Pulmonary artery endothelial cell (primary cell): Measurements from ENCODE around the gene TRMT112. TPM values are rescaled to one million over a fixed set of nuclear protein-coding genes. Genes with fewer than 3 reads are reported as not detected.

Source experiments
- DNase-seq: peaks from one replicate; pipeline ENCODE4 v3.0.0-alpha.2; 2011; ENCODE audit warnings: low read depth, low spot score
- total RNA-seq: library from RNA; depleted of rRNA; stranded (reverse); fragments of >200 nt; gene quantifications from 2 replicates; pipeline ENCODE4 v1.2.3, GENCODE V29; 2014

The TRMT112 gene
- total RNA-seq, 1 donor from 2014 or later = 239 TPM

DNA sequence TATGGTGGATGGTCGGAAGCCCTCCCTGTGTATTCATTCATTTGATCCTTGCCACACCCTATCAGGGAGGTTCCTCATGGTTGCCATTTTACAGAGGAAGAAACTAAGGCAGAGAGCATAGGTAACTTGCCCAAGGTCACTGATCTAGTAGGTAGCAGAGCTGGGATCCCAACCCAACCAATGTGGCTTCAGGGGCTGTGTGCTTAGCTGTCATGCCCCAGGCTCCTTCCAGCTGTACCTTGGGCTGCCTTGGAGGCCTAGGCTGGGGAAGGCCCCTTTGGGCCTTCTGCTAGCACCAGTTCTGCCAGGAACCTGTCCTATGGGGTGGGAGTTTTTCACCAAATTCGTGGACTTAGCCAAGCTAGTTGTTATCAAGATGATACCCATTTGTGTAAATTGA lies 41.5 kb downstream of the TRMT112 start:
- no peak for DNase-seq

DNA sequence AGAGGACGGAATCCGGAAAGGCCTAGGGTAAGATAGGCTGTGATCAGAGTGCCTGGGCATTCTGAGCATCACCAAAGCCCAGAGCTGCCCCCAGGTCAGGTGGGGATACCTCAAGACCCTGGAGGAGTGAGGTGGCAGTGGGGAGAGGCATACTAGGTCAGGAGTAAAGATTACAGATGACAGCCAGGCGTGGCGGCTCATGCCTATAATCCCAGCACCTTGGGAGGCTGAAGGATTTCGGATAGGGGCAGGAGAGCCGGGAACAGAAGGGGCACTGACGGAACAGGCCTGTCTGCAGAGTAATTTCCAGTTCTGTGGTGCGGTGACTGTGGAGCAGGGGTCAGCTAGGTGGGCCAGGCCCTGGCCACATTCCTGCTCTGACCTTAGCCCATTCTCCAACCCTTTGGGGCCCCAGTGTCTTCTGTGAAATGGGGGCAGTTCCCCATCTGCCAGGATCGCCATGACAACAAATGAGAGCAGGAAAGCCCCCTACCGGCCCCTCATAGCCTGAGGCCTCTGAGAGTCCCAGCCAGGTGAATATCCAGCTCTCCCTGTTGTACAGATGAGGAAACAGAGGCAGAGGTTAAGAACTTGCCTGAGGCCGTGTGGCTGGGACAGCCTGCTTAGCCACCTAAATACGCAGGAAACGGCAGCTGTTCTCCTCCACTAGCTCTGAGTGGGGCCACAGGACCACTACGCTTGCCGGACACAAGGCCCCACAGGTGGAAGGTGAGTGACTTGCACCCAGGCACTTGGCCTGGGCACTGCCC lies 42.1 kb downstream of the TRMT112 start:
- no peak for DNase-seq

DNA sequence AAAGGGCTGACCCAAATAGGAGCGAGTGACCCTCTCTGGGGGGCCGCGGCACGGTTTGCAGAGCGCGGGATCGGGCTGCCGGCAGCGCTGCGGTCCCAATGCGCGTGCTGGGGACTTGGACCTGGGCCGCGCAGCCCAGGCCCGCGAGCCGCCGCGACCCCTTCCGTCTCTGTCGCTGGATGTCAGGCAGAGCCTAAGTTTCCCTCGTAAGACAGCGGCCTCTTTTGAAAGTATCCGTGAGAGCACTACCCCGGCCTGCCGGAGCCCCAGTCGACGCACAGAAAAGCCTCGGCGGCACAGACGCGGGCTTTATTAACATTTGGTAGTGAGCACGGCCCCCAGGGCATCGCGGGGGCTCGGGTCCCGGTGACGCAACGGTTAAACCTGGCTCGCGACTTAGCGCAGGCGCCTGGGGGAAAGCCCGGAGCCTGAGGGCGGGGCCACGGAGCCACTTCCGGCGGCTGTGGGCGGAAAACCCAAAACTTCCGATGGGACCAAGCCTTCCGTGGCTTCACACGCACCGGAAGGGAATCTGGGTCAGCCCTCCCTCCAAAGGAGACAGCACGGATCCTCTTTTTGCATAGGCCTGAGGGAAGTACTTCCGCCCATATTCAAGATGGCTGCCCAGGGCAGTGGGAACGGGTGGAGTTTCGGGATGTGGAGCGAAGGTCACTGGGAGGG lies 47.7 kb downstream of the TRMT112 start:
- peak; percentile 99 for DNase-seq

DNA sequence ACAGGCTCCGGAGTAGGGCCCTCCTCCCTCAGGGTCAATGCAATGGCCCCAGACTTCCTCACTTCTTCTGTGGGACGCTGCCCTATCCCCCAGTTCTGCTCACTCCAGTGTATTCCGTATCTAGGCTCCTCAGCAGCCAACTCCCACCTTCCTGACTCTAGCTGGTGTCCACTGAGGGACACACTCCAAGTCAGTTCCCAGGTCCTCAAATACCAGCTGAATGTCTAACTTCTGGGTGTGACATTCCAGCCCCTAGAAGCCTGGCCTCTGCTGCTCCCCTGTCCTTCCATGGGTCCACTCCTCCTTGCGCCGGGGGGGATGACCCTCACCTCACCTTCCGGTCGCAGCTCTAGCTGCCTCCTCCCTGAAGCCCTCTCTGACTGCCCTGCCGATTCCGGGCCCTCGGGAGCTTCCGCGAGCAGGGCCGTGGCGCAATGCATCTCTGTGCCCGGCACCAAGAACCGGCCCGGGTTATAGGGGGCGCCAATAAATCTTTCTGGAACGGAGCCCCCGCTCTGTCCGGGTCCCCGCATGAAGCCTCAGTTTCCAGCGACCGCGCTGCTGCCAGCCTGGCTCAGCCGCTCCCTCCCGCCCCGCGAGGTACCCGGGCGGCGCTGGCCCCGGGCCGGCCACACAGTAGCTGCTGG lies 48.3 kb downstream of the TRMT112 start:
- DNase-seq = no peak

DNA sequence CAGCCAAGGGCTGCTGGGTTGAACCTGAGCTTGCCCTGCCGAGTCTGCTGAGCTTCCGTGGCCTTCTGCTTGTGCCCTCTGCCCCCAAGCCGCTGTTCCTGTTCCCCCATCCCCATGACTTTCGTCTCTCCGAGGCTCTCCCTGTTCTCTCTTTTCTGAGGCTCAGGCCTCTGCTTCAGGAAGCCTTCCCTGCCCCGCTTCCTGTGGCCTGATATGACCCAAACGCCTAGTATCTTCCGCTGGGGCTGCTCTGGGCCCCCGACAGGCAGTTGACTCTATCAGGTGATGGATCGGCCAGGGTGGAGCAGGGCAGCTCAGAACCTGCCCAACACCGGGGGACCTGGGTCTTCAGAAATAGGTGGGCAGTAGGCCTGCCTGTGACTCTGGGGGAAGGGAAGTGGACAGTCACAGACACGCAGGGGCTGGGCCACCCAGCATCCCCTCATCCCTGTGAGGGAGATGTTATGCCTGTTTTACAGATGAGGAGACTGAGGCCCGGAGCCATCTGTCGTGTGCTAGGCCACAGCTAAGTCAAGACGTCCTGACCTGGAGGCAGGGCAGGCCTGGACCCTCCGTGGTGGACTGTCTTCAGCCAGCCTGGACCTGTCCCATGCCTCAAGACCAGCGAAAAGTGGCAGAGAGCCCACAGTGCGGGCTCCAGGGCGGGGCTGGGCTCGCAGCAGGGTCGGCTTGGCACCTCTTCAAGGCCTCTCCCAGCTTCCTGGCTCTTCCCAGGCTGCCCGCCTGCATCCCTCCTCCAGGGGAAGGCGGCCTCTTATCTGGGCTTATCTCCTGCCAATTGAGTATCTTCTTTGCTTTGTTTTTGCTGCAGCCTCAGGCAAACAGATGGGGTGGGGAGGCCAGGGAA lies 49.1 kb downstream of the TRMT112 start:
- peak; percentile 48 for DNase-seq

DNA sequence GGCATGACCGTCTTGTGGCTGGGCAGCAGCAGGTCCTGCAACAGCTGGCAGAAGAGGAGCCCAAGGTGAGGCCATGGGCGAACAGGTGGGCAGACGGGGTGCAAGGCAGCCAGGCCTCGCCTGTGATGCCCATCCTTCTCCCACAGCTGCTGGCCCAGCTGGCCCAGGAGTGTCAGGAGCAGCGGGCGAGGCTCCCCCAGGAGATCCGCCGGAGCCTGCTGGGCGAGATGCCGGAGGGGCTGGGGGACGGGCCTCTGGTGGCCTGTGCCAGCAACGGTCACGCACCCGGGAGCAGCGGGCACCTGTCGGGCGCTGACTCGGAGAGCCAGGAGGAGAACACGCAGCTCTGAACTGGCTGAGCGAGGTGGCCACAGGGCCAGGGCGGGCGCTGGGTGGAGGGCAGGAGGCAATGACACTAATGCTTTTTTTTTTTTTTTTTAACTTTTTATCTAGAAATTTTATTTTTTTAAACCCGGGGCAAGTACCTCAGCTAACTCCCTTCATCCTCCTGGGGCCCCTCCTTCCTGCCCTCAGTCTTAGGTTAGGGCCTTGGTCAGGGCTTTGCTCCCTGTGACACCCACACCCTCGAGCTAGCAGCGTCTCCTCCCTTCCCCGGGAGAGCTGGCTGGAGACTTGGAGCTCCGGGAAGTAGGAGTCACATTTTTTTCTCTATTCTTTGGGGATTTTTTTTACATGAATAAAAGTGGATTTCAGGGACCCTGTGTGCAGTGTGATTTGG lies 50.0 kb downstream of the TRMT112 start:
- DNase-seq = no peak

Other genes starting within 250 kb of the TRMT112 start
- gene MACROD1, start 151.4 kb downstream of the TRMT112 start, total RNA-seq = 14.6 and 37.7 TPM in 2 replicates
- gene STIP1, start 131.4 kb downstream of the TRMT112 start, total RNA-seq = 187 and 331 TPM in 2 replicates
- 75.9 and 109 TPM in 2 replicates for gene FERMT3, start 110.8 kb downstream of the TRMT112 start, total RNA-seq
- 13.4 and 20.0 TPM in 2 replicates for gene TRPT1, start 91.4 kb downstream of the TRMT112 start, total RNA-seq
- gene NUDT22, start 91.3 kb downstream of the TRMT112 start, total RNA-seq = 35.5 and 47.1 TPM in 2 replicates
- 11.8 and 12.2 TPM in 2 replicates for gene DNAJC4, start 87.0 kb downstream of the TRMT112 start, total RNA-seq
- 18.4 and 18.7 TPM in 2 replicates for gene VEGFB, start 83.0 kb downstream of the TRMT112 start, total RNA-seq
- gene FKBP2, start 76.5 kb downstream of the TRMT112 start, total RNA-seq = 62.8 and 91.5 TPM in 2 replicates
- gene PPP1R14B, start 70.6 kb downstream of the TRMT112 start, total RNA-seq = 312 and 327 TPM in 2 replicates
- gene PLCB3, start 66.0 kb downstream of the TRMT112 start, total RNA-seq = 66.6 and 84.5 TPM in 2 replicates
- 60.7 and 84.5 TPM in 2 replicates for gene BAD, start 32.9 kb downstream of the TRMT112 start, total RNA-seq
- 5.4 and 11.0 TPM in 2 replicates for gene GPR137, start 31.7 kb downstream of the TRMT112 start, total RNA-seq
- 0.07 TPM in 1 of 2 replicates, not detected in the other for gene KCNK4, start 26.3 kb downstream of the TRMT112 start, total RNA-seq
- gene CATSPERZ, start 17.2 kb downstream of the TRMT112 start, total RNA-seq = 0.33 TPM in 1 of 2 replicates, not detected in the other
- 40.4 and 50.9 TPM in 2 replicates for gene ESRRA, start 12.0 kb downstream of the TRMT112 start, total RNA-seq
- gene PRDX5, start 562 bp upstream of the TRMT112 start, total RNA-seq = 173 and 299 TPM in 2 replicates
- gene CCDC88B, start 22.6 kb upstream of the TRMT112 start, total RNA-seq = 0.88 and 1.6 TPM in 2 replicates
- gene RPS6KA4, start 41.6 kb upstream of the TRMT112 start, total RNA-seq = 46.7 and 52.2 TPM in 2 replicates
- gene SLC22A11, start 238.4 kb upstream of the TRMT112 start, total RNA-seq = not detected in 2 replicates